K562 (cell line): ENCODE data around the gene NUDT21. TPM values are rescaled to one million over a fixed set of nuclear protein-coding genes. Genes with fewer than 3 reads are reported as not detected.
A peak's percentile ranks its signal among the peaks of the same experiment; 100 is the strongest.

Experiments used
- ATAC-seq: fragments of 200-7000 bp; cut with Tn5 transposase; 3 replicates; pipeline ENCODE4 v1.9.1; 2020; ENCODE audit warnings: moderate library complexity
- BruUV-seq: library from RNA; stranded (reverse); fragments of 400-500 nt; replicated peaks from 2 replicates; lab custom pipeline; 2021; lab: Mats Ljungman, UMichigan
- CTCF ChIA-PET: fragments of 300-600 bp; formaldehyde crosslinking; extraction: SDS; loops from one replicate; lab custom pipeline; 2021; ENCODE audit warnings: low intra/inter-chr PET ratio; lab: Yijun Ruan, JAX
- POLR2A ChIA-PET: fragments of 300-600, 350-650 bp; sonication (Branson Sonifier 250); formaldehyde crosslinking; extraction: SDS; loops from one replicate; lab custom pipeline; 2021; ENCODE audit warnings: antibody characterized with exemption, inconsistent platforms; lab: Yijun Ruan, JAX
- DNase-seq, 4 experiments: peaks; one replicate each; pipeline versions ENCODE4 v3.0.0 to v3.0.0-alpha.2; 2011 to 2018; ENCODE audit warnings: low spot score in 3 of 4, mixed read lengths in 3 of 4; ENCODE audit errors: extremely low read depth in 1 of 4
- FAIRE-seq: peaks from 2 replicates; lab custom pipeline; 2011; peaks lifted over from hg19 to GRCh38; lab: Jason Lieb, UNC
- H2AFZ ChIP-seq: 2 replicates; pipeline ENCODE4 v1.6.0; 2011; ENCODE audit warnings: low read depth, low read length, control low read depth, inconsistent platforms
- H3K27ac ChIP-seq: fragments of 200-600 bp; 3 replicates; pipeline ENCODE4 v1.8.0; 2011; ENCODE audit warnings: low read depth, mild to moderate bottlenecking, control low read depth, inconsistent platforms, low read length, moderate library complexity, mixed read lengths; ENCODE audit errors: extremely low read depth
- H3K27me3 ChIP-seq, 2 experiments: fragments of 300-600 bp in 1 of 2; 2 replicates in 1 of 2; 3 replicates in 1 of 2; pipeline versions ENCODE4 v1.6.0 to v1.8.0; 2011; ENCODE audit warnings: inconsistent platforms in 2 of 2, low read length in 2 of 2, mild to moderate bottlenecking in 1 of 2, mixed read lengths in 1 of 2, moderate library complexity in 1 of 2; ENCODE audit not compliant: control insufficient read depth in 2 of 2, insufficient read depth in 2 of 2
- H3K36me3 ChIP-seq: fragments of 300-600 bp; 3 replicates; pipeline ENCODE4 v1.8.0; 2011; ENCODE audit warnings: mild to moderate bottlenecking, low read length, inconsistent platforms; ENCODE audit not compliant: control insufficient read depth, insufficient read depth
- H3K4me1 ChIP-seq, 2 experiments: fragments of 200-600 bp in 1 of 2; replicated peaks in 1 of 2; 2 replicates in 1 of 2; 3 replicates in 1 of 2; pipeline versions ENCODE4 v1.5.1 to v1.8.0; 2011; ENCODE audit warnings: inconsistent platforms in 2 of 2, low read length in 2 of 2, mild to moderate bottlenecking in 1 of 2, mixed read lengths in 1 of 2, moderate library complexity in 1 of 2; ENCODE audit not compliant: control insufficient read depth in 2 of 2, insufficient read depth in 2 of 2
- H3K4me2 ChIP-seq: 2 replicates; pipeline ENCODE4 v1.6.1; 2011; ENCODE audit warnings: low read length, control low read depth, inconsistent platforms, mixed read lengths; ENCODE audit not compliant: insufficient read depth
- H3K4me3 ChIP-seq: fragments of 200-600 bp; sonication (generic), shearing (Covaris generic); 2 replicates; pipeline ENCODE4 v1.5.1; 2016; ENCODE audit warnings: control low read depth, inconsistent platforms
- H3K79me2 ChIP-seq: fragments of 200-600 bp; 3 replicates; pipeline ENCODE4 v1.8.0; 2011; ENCODE audit warnings: low read length, inconsistent platforms; ENCODE audit not compliant: control insufficient read depth, insufficient read depth
- H3K9ac ChIP-seq, 2 experiments: 2 replicates each; pipeline versions ENCODE4 v1.6.0 to v1.6.1; 2011; ENCODE audit warnings: low read depth in 2 of 2, low read length in 2 of 2, control low read depth in 1 of 2, inconsistent platforms in 1 of 2, mild to moderate bottlenecking in 1 of 2, mixed read lengths in 1 of 2; ENCODE audit not compliant: insufficient read depth in 1 of 2
- H3K9me1 ChIP-seq: one replicate; pipeline ENCODE4 v1.6.0; 2011; ENCODE audit warnings: inconsistent platforms, mild to moderate bottlenecking, low read length, moderate library complexity; ENCODE audit not compliant: control insufficient read depth, insufficient read depth
- H3K9me3 ChIP-seq: replicated peaks from 2 replicates; pipeline ENCODE4 v1.5.1; 2011; ENCODE audit warnings: low read depth, low read length, inconsistent platforms; ENCODE audit not compliant: control insufficient read depth, insufficient read depth
- H4K20me1 ChIP-seq: replicated peaks from 2 replicates; pipeline ENCODE4 v1.6.1; 2011; ENCODE audit warnings: low read length, inconsistent platforms, mixed read lengths; ENCODE audit not compliant: control insufficient read depth, insufficient read depth
- BCOR ChIP-seq: fragments of 450-650 bp; IDR thresholded peaks from 2 replicates; pipeline ENCODE4 v1.6.1; 2016
- CBX5 ChIP-seq: IDR thresholded peaks from 2 replicates; pipeline ENCODE4 v1.6.1; 2014; ENCODE audit warnings: low read depth, borderline replicate concordance
- HCFC1 ChIP-seq: IDR thresholded peaks from 2 replicates; pipeline ENCODE4 v1.6.1; 2012; ENCODE audit warnings: low read depth, low read length, improper control_type of control experiment
- OTX1 ChIP-seq: fragments of 450-650 bp; formaldehyde crosslinking; IDR thresholded peaks from 2 replicates; pipeline ENCODE4 v1.4.0; 2022; ENCODE audit warnings: mild to moderate bottlenecking
- POLR2A ChIP-seq: fragments of 450-650 bp; conservative IDR thresholded peaks from 2 replicates; pipeline ENCODE4 v1.6.1; 2016
- ZBTB40 ChIP-seq, 2 experiments: fragments of 450-650 bp in 1 of 2; sonication (generic) in 1 of 2; formaldehyde crosslinking in 1 of 2; IDR thresholded peaks; 2 replicates each; pipeline versions ENCODE4 v1.7.1 to v1.9.0; 2016 to 2022; ENCODE audit warnings: inconsistent platforms in 1 of 2, mild to moderate bottlenecking in 1 of 2, missing genetic modification reagents in 1 of 2
- ZNF253 ChIP-seq: fragments of 250-450 bp; sonication (Bioruptor Pico); conservative IDR thresholded peaks from 2 replicates; pipeline ENCODE4 v1.6.1; 2021; ENCODE audit warnings: mild to moderate bottlenecking
- ZNF263 ChIP-seq: sonication (generic); formaldehyde crosslinking; IDR thresholded peaks from 2 replicates; pipeline ENCODE4 v1.8.0; 2022; ENCODE audit warnings: mild to moderate bottlenecking, missing genetic modification reagents, borderline replicate concordance
- ZNF780A ChIP-seq: fragments of 250-450 bp; sonication (Bioruptor Pico); IDR thresholded peaks from 2 replicates; pipeline ENCODE4 v1.5.0; 2021; ENCODE audit warnings: mild to moderate bottlenecking
- WGBS: fragments of 100-300 bp; shearing (Covaris generic); methylation state at CpG from one replicate; pipeline ENCODE4 v1.1.6; 2016; ENCODE audit warnings: low coverage, mixed read lengths; ENCODE audit not compliant: insufficient coverage; ENCODE audit errors: missing lambda C conversion rate; 5-methylcytosine and 5-hydroxymethylcytosine counted together
- in situ Hi-C: fragments of 300-500 bp; cut with MboI; formaldehyde crosslinking; loops from 4 replicates; pipeline ENCODE4 v1.15.0; 2018; ENCODE audit warnings: inconsistent platforms, mixed read lengths
- intact Hi-C: fragments of 100-400 bp; cut with micrococcal nuclease; formaldehyde crosslinking; loops from 2 replicates; pipeline ENCODE4 v1.14.2; 2022
- polyA plus RNA-seq, 8 experiments: library from polyadenylated mRNA; depleted of rRNA in 4 of 8; stranded (reverse) in 5 of 8; unstranded in 3 of 8; fragments of >200 nt; fragmentation: Nextera tagmentation in 2 of 8; fragmentation: Illumina TruSeq in 1 of 8; extraction: Ambion mirVana in 2 of 8; extraction: Trizol in 1 of 8; gene quantifications; 2 replicates each; pipeline versions ENCODE4 v1.2.1 to v1.2.3, GENCODE V29; 2011 to 2014; ENCODE audit warnings: inconsistent platforms in 1 of 8, missing spikeins in 1 of 8
- total RNA-seq, 7 experiments: library from RNA; depleted of rRNA in 6 of 7; stranded (reverse); fragments of >200 nt in 6 of 7; fragmentation: Illumina TruSeq in 2 of 7; extraction: Trizol in 2 of 7; gene quantifications; 2 replicates each; pipeline versions ENCODE4 v1.2.1 to v1.2.3, GENCODE V29; 2011 to 2021; ENCODE audit warnings: low replicate concordance in 1 of 7

NUDT21 gene
- total and polyA plus RNA-seq, 9 of the 15 experiments (the other 6 are each of a cell fraction or from before 2014, with no cell fraction given) = 62.4 to 218 (median 121) TPM

- in situ Hi-C loops = no loop called here
- Histone ChIP-seq H3K27ac (no peak overlapping the region; the same call in 2 of the 3 replicates), H4K20me1 (no peaks in the 10 kb centered on the region)
- no peak for TF ChIP-seq ZNF780A (CRISPR knock-in tag)
- no peak for TF ChIP-seq ZNF263
- TF ChIP-seq OTX1 (CRISPR knock-in tag) = no peak
- peak; percentile 32; the same call in 1 of the 2 replicates for TF ChIP-seq HCFC1
- TF ChIP-seq POLR2A = peak; percentile 40
- TF ChIP-seq ZBTB40 (IDR thresholded peaks at IDR 0.05) = no peak
- no peak for TF ChIP-seq ZBTB40 (CRISPR knock-in tag; IDR thresholded peaks at IDR 0.05)
- TF ChIP-seq ZNF253 (CRISPR knock-in tag) = no peak
- no peak for TF ChIP-seq BCOR
- no peak for TF ChIP-seq CBX5
- TF ChIP-seq, all 486 proteins: peak for 2
- Histone ChIP-seq H3K9ac (no peak overlapping the region), H3K79me2 (no peaks in the 10 kb centered on the region), H3K36me3 (peaks cover 50% of the 10 kb centered on the region), H3K4me2 (no peak overlapping the region), H3K4me3 (no peak overlapping the region), H3K4me1 (peaks cover 0 to 38% of the 10 kb centered on the region in 2 experiments; a peak in 4 of 5 replicates), H3K9me3 (peaks cover 2% of the 10 kb centered on the region; the same call in 1 of the 2 replicates), H3K9me1 (no peaks in the 10 kb centered on the region), H2AFZ (no peak overlapping the region), H3K27me3 (no peaks in the 10 kb centered on the region)
- ChIA-PET POLR2A (interaction anchor here (0.9 to 1.3 kb wide), 3 partner anchors 11 to 19 kb away, joined by 3 to 4 read pairs (median 3); no protein-coding TSS in a partner anchor), CTCF (no interaction called here)
- FAIRE-seq (no peak), ATAC-seq (no peak), DNase-seq (no peak)
- WGBS = 100% methylated on average over 2 of the region's 2 CpGs
- intact Hi-C loops = no loop called here
- no TSS peak for BruUV-seq
Observed at GRCh38 chr16:56479469-56479868, 28.3 kb upstream of the NUDT21 start.
